ENCODE measurements around the gene LPO. TPM values are rescaled to one million over a fixed set of nuclear protein-coding genes. Genes with fewer than 3 reads are reported as not detected.

The LPO gene
- total RNA-seq, 1 donor = not detected

DNA sequence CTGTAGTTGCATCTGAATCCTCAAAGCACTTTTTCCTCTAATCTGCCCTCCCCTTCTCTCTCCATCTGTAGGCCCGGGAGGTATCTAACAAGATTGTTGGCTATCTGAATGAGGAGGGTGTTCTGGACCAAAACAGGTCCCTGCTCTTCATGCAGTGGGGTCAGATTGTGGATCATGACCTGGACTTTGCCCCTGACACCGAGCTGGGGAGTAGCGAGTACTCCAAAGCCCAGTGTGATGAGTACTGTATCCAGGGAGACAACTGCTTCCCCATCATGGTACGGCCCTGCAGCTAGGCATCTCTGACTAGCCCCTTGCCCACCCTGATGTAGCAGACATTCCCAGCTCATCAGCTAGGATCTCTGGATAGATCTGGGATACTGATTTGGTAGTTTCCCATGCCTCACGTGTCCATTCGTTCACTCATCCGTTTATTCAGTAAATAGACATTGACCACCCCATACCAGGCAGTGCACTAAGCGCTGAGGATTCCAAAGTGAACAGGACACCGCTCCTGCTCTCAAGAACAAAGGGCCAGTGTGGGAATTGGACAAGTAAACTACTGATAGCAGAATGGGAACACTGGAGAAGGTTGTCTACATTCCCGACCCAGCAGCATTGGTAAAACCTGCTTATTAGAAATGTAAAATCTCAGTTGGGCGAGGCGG is 12.1 kb downstream of the LPO start:
- TF ChIP-seq, protein P1, sequence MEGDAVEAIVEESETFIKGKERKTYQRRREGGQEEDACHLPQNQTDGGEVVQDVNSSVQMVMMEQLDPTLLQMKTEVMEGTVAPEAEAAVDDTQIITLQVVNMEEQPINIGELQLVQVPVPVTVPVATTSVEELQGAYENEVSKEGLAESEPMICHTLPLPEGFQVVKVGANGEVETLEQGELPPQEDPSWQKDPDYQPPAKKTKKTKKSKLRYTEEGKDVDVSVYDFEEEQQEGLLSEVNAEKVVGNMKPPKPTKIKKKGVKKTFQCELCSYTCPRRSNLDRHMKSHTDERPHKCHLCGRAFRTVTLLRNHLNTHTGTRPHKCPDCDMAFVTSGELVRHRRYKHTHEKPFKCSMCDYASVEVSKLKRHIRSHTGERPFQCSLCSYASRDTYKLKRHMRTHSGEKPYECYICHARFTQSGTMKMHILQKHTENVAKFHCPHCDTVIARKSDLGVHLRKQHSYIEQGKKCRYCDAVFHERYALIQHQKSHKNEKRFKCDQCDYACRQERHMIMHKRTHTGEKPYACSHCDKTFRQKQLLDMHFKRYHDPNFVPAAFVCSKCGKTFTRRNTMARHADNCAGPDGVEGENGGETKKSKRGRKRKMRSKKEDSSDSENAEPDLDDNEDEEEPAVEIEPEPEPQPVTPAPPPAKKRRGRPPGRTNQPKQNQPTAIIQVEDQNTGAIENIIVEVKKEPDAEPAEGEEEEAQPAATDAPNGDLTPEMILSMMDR (IDR thresholded peaks at IDR 0.05; ENCODE audit: insufficient read depth, low read length) = no peak
- no peak overlapping the region for H3K4me3 ChIP-seq (ENCODE audit: low read depth, low read length)
- DNase-seq (ENCODE audit: low read depth) = no peak

DNA sequence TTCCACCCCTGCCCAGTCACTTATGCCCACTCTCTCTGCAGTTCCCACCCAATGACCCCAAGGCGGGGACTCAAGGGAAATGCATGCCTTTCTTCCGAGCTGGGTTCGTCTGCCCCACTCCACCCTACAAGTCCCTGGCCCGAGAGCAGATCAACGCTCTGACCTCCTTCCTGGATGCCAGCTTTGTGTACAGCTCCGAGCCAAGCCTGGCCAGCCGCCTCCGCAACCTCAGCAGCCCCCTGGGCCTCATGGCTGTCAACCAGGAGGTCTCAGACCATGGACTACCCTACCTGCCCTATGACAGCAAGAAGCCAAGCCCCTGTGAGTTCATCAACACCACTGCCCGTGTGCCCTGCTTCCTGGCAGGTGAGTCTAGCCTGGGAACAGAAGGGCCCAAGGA is 13.8 kb downstream of the LPO start:
- no peak for DNase-seq (ENCODE audit: low read depth)
- TF ChIP-seq, protein P1 (IDR thresholded peaks at IDR 0.05; ENCODE audit: insufficient read depth, low read length) = no peak
- no peak overlapping the region for H3K4me3 ChIP-seq (ENCODE audit: low read depth, low read length)

DNA sequence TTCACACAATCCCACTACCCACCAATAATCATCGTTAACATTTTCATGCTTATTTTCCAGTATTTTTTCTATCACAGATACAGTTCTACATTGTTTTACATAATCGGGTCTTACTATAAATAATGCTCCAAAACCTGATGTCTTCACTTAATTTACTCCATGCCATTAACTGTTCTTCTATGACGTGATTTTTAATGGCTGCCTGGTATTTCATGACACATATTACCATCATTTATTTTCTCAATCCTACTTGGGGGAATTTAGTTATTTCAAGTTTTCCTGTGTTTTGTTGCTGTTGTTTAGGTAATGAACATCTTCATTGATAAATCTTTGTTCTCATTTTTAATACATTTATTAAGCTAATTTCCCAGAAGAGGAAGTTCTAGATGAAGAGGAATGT is 14.7 kb downstream of the LPO start:
- no peak for DNase-seq (ENCODE audit: low read depth)
- TF ChIP-seq, protein P1 (IDR thresholded peaks at IDR 0.05; ENCODE audit: insufficient read depth, low read length) = no peak
- no peak overlapping the region for H3K4me3 ChIP-seq (ENCODE audit: low read depth, low read length)

DNA sequence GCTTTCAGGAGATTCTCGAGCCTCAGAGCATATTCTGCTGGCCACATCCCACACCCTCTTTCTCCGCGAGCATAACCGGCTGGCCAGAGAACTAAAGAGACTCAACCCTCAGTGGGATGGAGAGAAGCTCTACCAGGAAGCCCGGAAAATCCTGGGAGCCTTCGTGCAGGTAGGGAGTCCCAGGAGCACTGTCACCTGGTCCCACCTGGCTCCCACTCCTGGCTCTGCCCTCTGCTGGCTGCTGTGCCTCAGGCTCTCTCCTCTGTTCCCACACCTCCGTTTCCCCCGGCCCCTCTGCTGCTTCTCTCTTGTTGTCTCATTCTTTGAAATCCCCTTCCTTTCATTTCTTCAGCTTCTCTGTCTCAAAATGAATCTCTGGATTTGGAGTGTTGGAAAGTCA is 16.4 kb downstream of the LPO start:
- TF ChIP-seq, protein P1 (IDR thresholded peaks at IDR 0.05; ENCODE audit: insufficient read depth, low read length) = no peak
- H3K4me3 ChIP-seq (ENCODE audit: low read depth, low read length) = no peak overlapping the region
- no peak for DNase-seq (ENCODE audit: low read depth)

DNA sequence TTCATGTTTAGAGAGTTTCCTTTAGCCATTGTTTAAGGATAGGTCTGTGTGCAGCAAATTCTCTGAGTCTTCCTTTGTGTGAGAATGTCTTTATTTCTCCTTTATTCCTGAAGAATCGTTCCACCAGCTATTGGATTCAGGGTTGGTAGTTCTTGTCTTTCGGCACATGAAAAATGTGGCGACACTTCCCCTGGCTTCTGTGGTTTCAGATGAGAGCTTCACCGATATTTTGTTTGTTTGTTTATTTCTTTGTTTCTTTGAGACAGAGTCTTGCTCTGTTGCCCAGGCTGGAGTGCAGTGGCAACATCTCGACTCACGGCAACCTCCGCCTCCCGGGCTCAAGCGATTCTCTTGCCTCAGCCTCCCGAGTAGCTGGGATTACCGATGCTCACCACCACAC is 23.8 kb downstream of the LPO start:
- no peak for DNase-seq (ENCODE audit: low read depth)
- TF ChIP-seq, protein P1 (IDR thresholded peaks at IDR 0.05; ENCODE audit: insufficient read depth, low read length) = no peak
- no peak overlapping the region for H3K4me3 ChIP-seq (ENCODE audit: low read depth, low read length)

DNA sequence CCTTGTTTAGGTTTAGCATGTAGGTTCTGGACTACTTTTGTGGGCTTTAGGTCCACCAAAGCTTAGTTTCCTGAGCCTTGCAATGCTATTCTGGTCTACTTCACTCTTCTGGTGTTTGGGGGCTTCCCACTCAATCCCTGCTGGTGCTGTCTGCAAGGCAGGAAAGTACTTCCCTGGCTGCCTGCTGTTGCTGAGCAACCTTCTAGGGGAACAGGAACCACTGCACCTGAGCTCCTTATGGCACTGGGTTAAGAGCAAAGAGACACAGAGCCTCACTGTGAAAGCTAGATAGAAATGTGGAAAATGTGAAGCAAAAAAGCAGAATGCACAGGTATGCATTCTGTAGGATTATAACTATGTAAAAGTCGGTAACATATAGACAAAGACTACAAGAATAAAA is 25.4 kb downstream of the LPO start:
- TF ChIP-seq, protein P1 (IDR thresholded peaks at IDR 0.05; ENCODE audit: insufficient read depth, low read length) = no peak
- no peak overlapping the region for H3K4me3 ChIP-seq (ENCODE audit: low read depth, low read length)
- no peak for DNase-seq (ENCODE audit: low read depth)

Data from fibroblast of the aortic adventitia (primary cell).